SK-N-SH (cell line): ENCODE results near the gene PFAS. TPM values are rescaled to one million over a fixed set of nuclear protein-coding genes. Genes with fewer than 3 reads are reported as not detected.
A peak's percentile ranks its signal among the peaks of the same experiment; 100 is the strongest.
"Not testable (repeated sequence)": the region's sequence is repeated elsewhere in the genome, so short reads cannot be mapped to it uniquely, and the experiment has no call there.

Source experiments
- CTCF ChIA-PET: fragments of 300-600, 350-600 bp; formaldehyde crosslinking; extraction: SDS; loops from one replicate; lab custom pipeline; 2021; lab: Yijun Ruan, JAX
- POLR2A ChIA-PET: fragments of 350-600 bp; sonication (Branson Sonifier 250); formaldehyde crosslinking; extraction: SDS; loops from one replicate; lab custom pipeline; 2020; ENCODE audit warnings: antibody characterized with exemption, inconsistent platforms; lab: Yijun Ruan, JAX
- DNase-seq: peaks from one replicate; pipeline ENCODE4 v3.0.0; 2012
- H2AFZ ChIP-seq: fragments of 200-600 bp; sonication (generic); 2 replicates; pipeline ENCODE4 v1.8.1; 2016; ENCODE audit warnings: antibody characterized with exemption, mild to moderate bottlenecking, low read depth
- H3F3A ChIP-seq: fragments of 200-600 bp; sonication (generic); replicated peaks from 2 replicates; pipeline ENCODE3; 2016; ENCODE audit warnings: antibody characterized with exemption, mild to moderate bottlenecking; ENCODE audit not compliant: insufficient read depth
- H3K27ac ChIP-seq, 2 experiments: fragments of 200-500 bp in 1 of 2; fragments of 200-600 bp in 1 of 2; sonication (Bioruptor generic) in 1 of 2; sonication (generic), shearing (Covaris generic) in 1 of 2; 2 replicates each; pipeline versions ENCODE4 v1.5.1 to v1.6.1; 2014 to 2016; ENCODE audit warnings: low read depth in 2 of 2, inconsistent platforms in 1 of 2, low read length in 1 of 2, mild to moderate bottlenecking in 1 of 2, mixed read lengths in 1 of 2
- H3K27me3 ChIP-seq: fragments of 200-600 bp; sonication (generic), shearing (Covaris generic); 2 replicates; pipeline ENCODE4 v1.6.1; 2016; ENCODE audit warnings: mixed run types; ENCODE audit not compliant: insufficient read depth
- H3K36me3 ChIP-seq, 2 experiments: fragments of 200-500 bp in 1 of 2; fragments of 200-600 bp in 1 of 2; sonication (Bioruptor generic) in 1 of 2; sonication (generic) in 1 of 2; replicated peaks in 1 of 2; 2 replicates each; pipeline versions ENCODE3 to v1.5.1; 2014 to 2016; ENCODE audit warnings: low read length in 1 of 2, mild to moderate bottlenecking in 1 of 2; ENCODE audit not compliant: insufficient read depth in 2 of 2, control insufficient read depth in 1 of 2
- H3K4me1 ChIP-seq, 2 experiments: fragments of 200-500 bp in 1 of 2; fragments of 200-600 bp in 1 of 2; sonication (Bioruptor generic) in 1 of 2; sonication (generic), shearing (Covaris generic) in 1 of 2; 2 replicates each; pipeline versions ENCODE4 v1.5.1 to v1.6.1; 2014 to 2016; ENCODE audit warnings: low read depth in 1 of 2, low read length in 1 of 2, mixed run types in 1 of 2; ENCODE audit not compliant: insufficient read depth in 2 of 2, control insufficient read depth in 1 of 2
- H3K4me2 ChIP-seq: fragments of 200-600 bp; sonication (generic), shearing (Covaris generic); 2 replicates; pipeline ENCODE4 v1.6.1; 2017; ENCODE audit warnings: mixed run types
- H3K4me3 ChIP-seq, 2 experiments: fragments of 200-500 bp in 1 of 2; fragments of 200-600 bp in 1 of 2; sonication (Bioruptor generic) in 1 of 2; sonication (generic), shearing (Covaris generic) in 1 of 2; 2 replicates each; pipeline versions ENCODE4 v1.5.1 to v1.8.1; 2014 to 2016; ENCODE audit warnings: low read depth in 2 of 2, inconsistent platforms in 1 of 2, low read length in 1 of 2, mild to moderate bottlenecking in 1 of 2, mixed read lengths in 1 of 2, moderate library complexity in 1 of 2
- H3K79me2 ChIP-seq: fragments of 200-600 bp; sonication (generic); 2 replicates; pipeline ENCODE4 v1.8.1; 2017; ENCODE audit warnings: mild to moderate bottlenecking; ENCODE audit not compliant: insufficient read depth
- H3K9ac ChIP-seq: fragments of 200-600 bp; sonication (generic); 2 replicates; pipeline ENCODE4 v1.6.1; 2017; ENCODE audit warnings: mixed run types
- H3K9me2 ChIP-seq: fragments of 200-600 bp; sonication (generic); 2 replicates; pipeline ENCODE4 v1.6.1; 2017; ENCODE audit warnings: mixed run types
- H3K9me3 ChIP-seq: fragments of 200-600 bp; sonication (generic); 2 replicates; pipeline ENCODE4 v1.6.1; 2017; ENCODE audit warnings: mixed run types, mild to moderate bottlenecking, moderate library complexity
- H4K20me1 ChIP-seq: fragments of 200-600 bp; sonication (generic); 2 replicates; pipeline ENCODE4 v1.6.1; 2017; ENCODE audit warnings: mild to moderate bottlenecking, mixed run types; ENCODE audit not compliant: insufficient read depth
- CHD2 ChIP-seq: fragments of 150-350 bp; IDR thresholded peaks from 2 replicates; pipeline ENCODE4 v1.6.1; 2018; ENCODE audit warnings: low read length; ENCODE audit not compliant: partially characterized antibody
- EP300 ChIP-seq, 2 experiments: IDR thresholded peaks; 2 replicates each; pipeline versions ENCODE4 v1.4.0 to v1.6.1; 2012; ENCODE audit warnings: borderline replicate concordance in 1 of 2, low read depth in 1 of 2, low read length in 1 of 2
- EZH2phosphoT487 ChIP-seq: fragments of 200-600 bp; sonication (generic); IDR thresholded peaks from 2 replicates; pipeline ENCODE4 v1.6.1; 2017; ENCODE audit warnings: low read depth, mixed run types, mild to moderate bottlenecking, antibody characterized with exemption, moderate library complexity, borderline replicate concordance
- NFIC ChIP-seq: IDR thresholded peaks from 2 replicates; pipeline ENCODE4 v1.4.0; 2012; ENCODE audit warnings: borderline replicate concordance
- PBX3 ChIP-seq: IDR thresholded peaks from 2 replicates; pipeline ENCODE4; 2012
- RAD21 ChIP-seq: IDR thresholded peaks from 2 replicates; pipeline ENCODE4 v1.6.1; 2012; ENCODE audit warnings: mild to moderate bottlenecking, low read length
- RCOR1 ChIP-seq: fragments of 150-350 bp; IDR thresholded peaks from 2 replicates; pipeline ENCODE4 v1.6.1; 2017; ENCODE audit warnings: antibody characterized with exemption, low read length
- REST ChIP-seq: IDR thresholded peaks from 2 replicates; pipeline ENCODE4 v1.6.1; 2012; ENCODE audit warnings: mild to moderate bottlenecking, low read depth, low read length, moderate library complexity
- RFX5 ChIP-seq: IDR thresholded peaks from 2 replicates; pipeline ENCODE4 v1.6.1; 2012; ENCODE audit warnings: mild to moderate bottlenecking, improper control_type of control experiment, low read length
- TAF1 ChIP-seq: IDR thresholded peaks from 2 replicates; pipeline ENCODE4 v1.6.1; 2012; ENCODE audit warnings: low read depth, mild to moderate bottlenecking, low read length, moderate library complexity, borderline replicate concordance
- TCF12 ChIP-seq: IDR thresholded peaks from 2 replicates; pipeline ENCODE4 v1.4.0; 2012
- TEAD4 ChIP-seq: IDR thresholded peaks from 2 replicates; pipeline ENCODE4 v1.4.0; 2012; ENCODE audit warnings: mild to moderate bottlenecking, borderline replicate concordance; ENCODE audit not compliant: insufficient read depth
- USF1 ChIP-seq: IDR thresholded peaks from 2 replicates; pipeline ENCODE4 v1.4.0; 2012; ENCODE audit warnings: low read depth, borderline replicate concordance
- WGBS: methylation state at CpG from one replicate; pipeline ENCODE4 v1.1.6; 2017; ENCODE audit warnings: low lambda C conversion rate; 5-methylcytosine and 5-hydroxymethylcytosine counted together
- polyA plus RNA-seq, 3 experiments: library from polyadenylated mRNA; depleted of rRNA; stranded (reverse); fragments of >200 nt; gene quantifications; 2 replicates each; pipeline ENCODE4 v1.2.3, GENCODE V29; 2012

PFAS gene
- polyA plus RNA-seq, 1 of the 3 experiments (the other 2 are of a cell fraction), result 22.4 TPM

GRCh38 chr17:8249621-8250500 lies 772 bp downstream of the PFAS start:
- Histone ChIP-seq H3F3A (peaks cover 22% of the 10 kb centered on the region), H3K9ac (peak overlapping the region; percentile 85), H3K36me3 (peaks cover 3% of the 10 kb centered on the region in 2 experiments), H4K20me1 (no peaks in the 10 kb centered on the region), H3K4me1 (peaks cover 3 to 5% of the 10 kb centered on the region in 2 experiments; a peak in 3 of 4 replicates), H3K27me3 (no peaks in the 10 kb centered on the region), H3K79me2 (peaks cover 58% of the 10 kb centered on the region), H3K9me3 (no peaks in the 10 kb centered on the region), H3K4me2 (peak overlapping the region; percentile 90), H3K4me3 (peak overlapping the region; percentile 75 to 93), H2AFZ (peak overlapping the region; percentile 95)
- POLR2A ChIA-PET, result interaction anchor here (1.0 to 1.1 kb wide), 3 partner anchors 26 to 77 kb away, joined by 3 to 7 read pairs (median 4); partner anchors contain the start of gene SLC25A35
- DNase-seq, result no peak
- 11% methylated on average over 10 of the region's 10 CpGs for WGBS
- TF ChIP-seq TCF12 (no peak), RFX5 (no peak), CHD2 (no peak), PBX3 (no peak), EZH2phosphoT487 (no peak), TEAD4 (no peak), EP300 (IDR thresholded peaks at IDR 0.05; ENCODE audit: borderline replicate concordance in 1 of 2, low read depth in 1 of 2, low read length in 1 of 2) (no peak), RAD21 (no peak), REST (no peak), NFIC (no peak), USF1 (no peak), RCOR1 (no peak), TAF1 (no peak)
- TF ChIP-seq, all 33 proteins: peak for 0
- CTCF ChIA-PET, result interaction anchor here (1.2 to 3.9 kb wide), 2 partner anchors 51 to 134 kb away, joined by 4 to 18 read pairs; no protein-coding TSS in a partner anchor
- peak overlapping the region; percentile 81 to 92; a peak in 2 of 4 replicates for H3K27ac ChIP-seq
- no peaks in the 10 kb centered on the region for H3K9me2 ChIP-seq

- WGBS, result 96% methylated on average over 2 of the region's 2 CpGs
- H3K9me2 ChIP-seq, H4K20me1 ChIP-seq, H3K4me2 ChIP-seq, H3K4me1 ChIP-seq, POLR2A ChIA-PET, H3K27me3 ChIP-seq, H3K4me3 ChIP-seq, H3K9ac ChIP-seq, H2AFZ ChIP-seq, H3K27ac ChIP-seq, H3K9me3 ChIP-seq, DNase-seq: not testable (repeated sequence)
- peaks cover 21% of the 10 kb centered on the region for H3F3A ChIP-seq
- H3K36me3 ChIP-seq, result peaks cover 4 to 17% of the 10 kb centered on the region in 2 experiments
- CTCF ChIA-PET, result interaction anchor here (1.2 to 3.0 kb wide), 2 partner anchors 50 to 69 kb away, joined by 3 to 13 read pairs; no protein-coding TSS in a partner anchor
- peaks cover 47% of the 10 kb centered on the region for H3K79me2 ChIP-seq
Measured at GRCh38 chr17:8251411-8251810, 2.3 kb downstream of the PFAS start.
